Trophoblast cell (in vitro differentiated cells and primary cell): ENCODE measurements around the gene ELOVL5.

Source experiments
- DNase-seq, 2 donors: peaks; one replicate each; pipeline ENCODE4 v3.0.0-alpha.2; 2016
- H2AFZ ChIP-seq: 2 replicates; pipeline ENCODE4 v1.6.1; 2013; ENCODE audit warnings: low read length, moderate library complexity, mild to moderate bottlenecking; ENCODE audit not compliant: insufficient read depth, poor library complexity
- H2AK5ac ChIP-seq: 2 replicates; pipeline ENCODE4 v1.6.1; 2013; ENCODE audit warnings: mild to moderate bottlenecking, low read length
- H2BK120ac ChIP-seq: 2 replicates; pipeline ENCODE4 v1.6.1; 2013; ENCODE audit warnings: low read length, mild to moderate bottlenecking, moderate library complexity; ENCODE audit not compliant: insufficient read depth, poor library complexity
- H2BK12ac ChIP-seq: 2 replicates; pipeline ENCODE4 v1.6.1; 2013; ENCODE audit warnings: mild to moderate bottlenecking, low read length, moderate library complexity
- H2BK5ac ChIP-seq: 2 replicates; pipeline ENCODE4 v1.6.1; 2013; ENCODE audit warnings: low read length, low read depth, moderate library complexity, mild to moderate bottlenecking; ENCODE audit not compliant: poor library complexity
- H3K14ac ChIP-seq: 2 replicates; pipeline ENCODE4 v1.6.1; 2013; ENCODE audit warnings: mild to moderate bottlenecking, low read length
- H3K18ac ChIP-seq: 2 replicates; pipeline ENCODE4 v1.6.1; 2013; ENCODE audit warnings: mild to moderate bottlenecking, low read length
- H3K23ac ChIP-seq: 2 replicates; pipeline ENCODE4 v1.6.1; 2013; ENCODE audit warnings: low read length
- H3K27ac ChIP-seq: 2 replicates; pipeline ENCODE4 v1.5.1; 2013; ENCODE audit warnings: low read depth, mild to moderate bottlenecking, inconsistent platforms, low read length, moderate library complexity
- H3K27me3 ChIP-seq: 2 replicates; pipeline ENCODE4 v1.6.1; 2013; ENCODE audit warnings: inconsistent platforms, mild to moderate bottlenecking, low read length, moderate library complexity; ENCODE audit not compliant: insufficient read depth
- H3K36me3 ChIP-seq, 2 experiments: 1 replicate in 1 of 2; 2 replicates in 1 of 2; pipeline ENCODE4 v1.6.1; 2013; ENCODE audit warnings: low read length in 2 of 2, mild to moderate bottlenecking in 2 of 2, moderate library complexity in 1 of 2; ENCODE audit not compliant: insufficient read depth in 2 of 2, control insufficient read depth in 1 of 2
- H3K4ac ChIP-seq: 2 replicates; pipeline ENCODE4 v1.6.1; 2013; ENCODE audit warnings: low read depth, mild to moderate bottlenecking, low read length, moderate library complexity
- H3K4me1 ChIP-seq, 2 experiments: 1 replicate in 1 of 2; 2 replicates in 1 of 2; pipeline ENCODE4 v1.6.1; 2013; ENCODE audit warnings: low read length in 2 of 2, mild to moderate bottlenecking in 2 of 2, moderate library complexity in 1 of 2; ENCODE audit not compliant: insufficient read depth in 2 of 2, control insufficient read depth in 1 of 2
- H3K4me2 ChIP-seq: 2 replicates; pipeline ENCODE4 v1.6.1; 2013; ENCODE audit warnings: inconsistent platforms, mild to moderate bottlenecking, low read length, moderate library complexity
- H3K4me3 ChIP-seq: 2 replicates; pipeline ENCODE4 v1.5.1; 2013; ENCODE audit warnings: mild to moderate bottlenecking, low read depth, low read length, inconsistent platforms
- H3K79me1 ChIP-seq: one replicate; pipeline ENCODE4 v1.6.1; 2013; ENCODE audit warnings: low read length
- H3K79me2 ChIP-seq: 2 replicates; pipeline ENCODE4 v1.6.1; 2013; ENCODE audit warnings: low read length, mild to moderate bottlenecking; ENCODE audit not compliant: control insufficient read depth, insufficient read depth, poor library complexity
- H3K9ac ChIP-seq: 2 replicates; pipeline ENCODE4 v1.6.1; 2013; ENCODE audit warnings: mild to moderate bottlenecking, low read length
- H3K9me3 ChIP-seq: 2 replicates; pipeline ENCODE4 v1.6.1; 2013; ENCODE audit warnings: low read depth, mild to moderate bottlenecking, control low read depth, inconsistent platforms, low read length; ENCODE audit not compliant: insufficient read depth
- H4K12ac ChIP-seq: 2 replicates; pipeline ENCODE4 v1.6.1; 2013; ENCODE audit warnings: low read depth, mild to moderate bottlenecking, low read length, moderate library complexity
- H4K8ac ChIP-seq: 2 replicates; pipeline ENCODE4 v1.6.1; 2013; ENCODE audit warnings: low read depth, mild to moderate bottlenecking, low read length, moderate library complexity
- H4K91ac ChIP-seq: one replicate; pipeline ENCODE4 v1.6.1; 2013; ENCODE audit warnings: low read depth, mild to moderate bottlenecking, low read length, moderate library complexity
- WGBS: extraction: QIAGEN DNeasy Blood & Tissue Kit; methylation state at CpG from one replicate; pipeline ENCODE4 v1.1.7; 2013; ENCODE audit warnings: missing lambda C conversion rate; ENCODE audit not compliant: insufficient read length, insufficient coverage; ENCODE audit errors: extremely low coverage; 5-methylcytosine and 5-hydroxymethylcytosine counted together

ELOVL5 gene

GRCh38 chr6:53273370-53273769 is 75.4 kb downstream of the ELOVL5 start:
- no peak overlapping the region for H3K4ac ChIP-seq
- H4K91ac ChIP-seq: no peak overlapping the region
- H3K36me3 ChIP-seq: peaks cover 14 to 34% of the 10 kb centered on the region in 2 experiments
- no peak overlapping the region for H4K12ac ChIP-seq
- no peak overlapping the region for H3K4me2 ChIP-seq
- H3K79me1 ChIP-seq: no peaks in the 10 kb centered on the region
- no peaks in the 10 kb centered on the region for H3K79me2 ChIP-seq
- no peak overlapping the region for H3K14ac ChIP-seq
- H3K23ac ChIP-seq: no peak overlapping the region
- no peak overlapping the region for H3K4me3 ChIP-seq
- no peaks in the 10 kb centered on the region for H3K4me1 ChIP-seq
- H4K8ac ChIP-seq: no peak overlapping the region
- DNase-seq: no peak
- no peak overlapping the region for H3K9ac ChIP-seq
- H2BK120ac ChIP-seq: no peak overlapping the region
- WGBS: no CpG with 5 or more reads among the region's 4 CpGs
- H2BK5ac ChIP-seq: no peak overlapping the region
- no peak overlapping the region for H3K18ac ChIP-seq
- H2AK5ac ChIP-seq: no peak overlapping the region
- no peak overlapping the region for H2BK12ac ChIP-seq
- no peak overlapping the region for H2AFZ ChIP-seq
- no peak overlapping the region for H3K27ac ChIP-seq
- H3K27me3 ChIP-seq: no peaks in the 10 kb centered on the region
- no peaks in the 10 kb centered on the region for H3K9me3 ChIP-seq

GRCh38 chr6:53269827-53270226 is 78.9 kb downstream of the ELOVL5 start:
- Histone ChIP-seq H2BK12ac (no peak overlapping the region), H2AK5ac (no peak overlapping the region), H3K4me1 (no peaks in the 10 kb centered on the region), H3K9me3 (no peaks in the 10 kb centered on the region), H3K4me2 (no peak overlapping the region), H3K27ac (no peak overlapping the region), H3K27me3 (no peaks in the 10 kb centered on the region), H4K8ac (no peak overlapping the region), H3K4me3 (no peak overlapping the region), H3K14ac (no peak overlapping the region), H4K91ac (no peak overlapping the region), H3K9ac (no peak overlapping the region), H2BK120ac (no peak overlapping the region), H3K4ac (no peak overlapping the region), H3K23ac (no peak overlapping the region), H3K79me1 (no peaks in the 10 kb centered on the region), H3K79me2 (no peaks in the 10 kb centered on the region), H4K12ac (no peak overlapping the region), H2BK5ac (no peak overlapping the region), H3K36me3 (peaks cover 10 to 26% of the 10 kb centered on the region in 2 experiments), H2AFZ (no peak overlapping the region), H3K18ac (no peak overlapping the region)
- peak; percentile 80 to 86 for DNase-seq
- WGBS: no CpG with 5 or more reads among the region's 5 CpGs

- peaks cover 10 to 26% of the 10 kb centered on the region in 2 experiments for H3K36me3 ChIP-seq
- H4K91ac ChIP-seq: no peak overlapping the region
- H3K4me1 ChIP-seq: peaks cover 3 to 5% of the 10 kb centered on the region in 2 experiments
- H2AFZ ChIP-seq: no peak overlapping the region
- no peak overlapping the region for H3K9ac ChIP-seq
- DNase-seq: no peak
- H2AK5ac ChIP-seq: no peak overlapping the region
- H3K9me3 ChIP-seq: no peaks in the 10 kb centered on the region
- no peak overlapping the region for H3K14ac ChIP-seq
- no peak overlapping the region for H3K4ac ChIP-seq
- no peaks in the 10 kb centered on the region for H3K27me3 ChIP-seq
- no peak overlapping the region for H2BK12ac ChIP-seq
- no peak overlapping the region for H3K27ac ChIP-seq
- H3K18ac ChIP-seq: no peak overlapping the region
- H4K8ac ChIP-seq: no peak overlapping the region
- no CpG with 5 or more reads among the region's 6 CpGs for WGBS
- no peaks in the 10 kb centered on the region for H3K79me2 ChIP-seq
- H3K23ac ChIP-seq: no peak overlapping the region
- H2BK5ac ChIP-seq: no peak overlapping the region
- H3K4me2 ChIP-seq: no peak overlapping the region
- H4K12ac ChIP-seq: no peak overlapping the region
- no peaks in the 10 kb centered on the region for H3K79me1 ChIP-seq
- no peak overlapping the region for H2BK120ac ChIP-seq
- no peak overlapping the region for H3K4me3 ChIP-seq
These were observed 79.7 kb downstream of the ELOVL5 start for GRCh38 chr6:53268858-53269608.

- Histone ChIP-seq H3K9ac (no peak overlapping the region), H3K9me3 (no peaks in the 10 kb centered on the region), H4K8ac (no peak overlapping the region), H3K79me1 (no peaks in the 10 kb centered on the region), H3K4me3 (no peak overlapping the region), H2AK5ac (no peak overlapping the region), H2AFZ (no peak overlapping the region), H3K14ac (no peak overlapping the region), H3K4me2 (no peak overlapping the region), H2BK120ac (no peak overlapping the region), H3K4ac (no peak overlapping the region), H3K79me2 (no peaks in the 10 kb centered on the region), H3K36me3 (peaks cover 9 to 19% of the 10 kb centered on the region in 2 experiments), H3K27me3 (no peaks in the 10 kb centered on the region), H2BK5ac (no peak overlapping the region), H3K4me1 (peaks cover 4 to 6% of the 10 kb centered on the region in 2 experiments), H4K91ac (no peak overlapping the region), H3K27ac (no peak overlapping the region), H3K18ac (no peak overlapping the region), H4K12ac (no peak overlapping the region), H3K23ac (no peak overlapping the region), H2BK12ac (no peak overlapping the region)
- no peak for DNase-seq
- no CpG with 5 or more reads among the region's 4 CpGs for WGBS
These were observed 82.1 kb downstream of the ELOVL5 start for GRCh38 chr6:53266553-53267090.
